Activated CD4-positive, alpha-beta T cell treated with anti-CD3 and anti-CD28 coated beads for 48 hours (primary cell): Measurements from ENCODE around the gene ZNF169.
"Not testable (repeated sequence)": the region's sequence is repeated elsewhere in the genome, so short reads cannot be mapped to it uniquely, and the experiment has no call there.

Source experiments
- DNase-seq: peaks from one replicate; pipeline ENCODE4 v3.0.0-alpha.2; 2020

Gene ZNF169

GRCh38 chr9:94287877-94288513, 28.9 kb downstream of the ZNF169 start:
- no peak for DNase-seq

- no peak for DNase-seq
These were observed 30.6 kb downstream of the ZNF169 start for GRCh38 chr9:94289691-94290090.

- no peak for DNase-seq
These were observed 40.0 kb downstream of the ZNF169 start for GRCh38 chr9:94298949-94299599.

GRCh38 chr9:94300470-94301301, 41.6 kb downstream of the ZNF169 start:
- no peak for DNase-seq

GRCh38 chr9:94301583-94301982, 42.5 kb downstream of the ZNF169 start:
- DNase-seq: no peak

- DNase-seq: no peak
These were observed 43.3 kb downstream of the ZNF169 start for GRCh38 chr9:94302426-94302825.

GRCh38 chr9:94303321-94303720, 44.2 kb downstream of the ZNF169 start:
- no peak for DNase-seq

- not testable (repeated sequence) for DNase-seq
These were observed 56.2 kb downstream of the ZNF169 start for GRCh38 chr9:94315034-94315984.

- not testable (repeated sequence) for DNase-seq
These were observed 57.1 kb downstream of the ZNF169 start for GRCh38 chr9:94316236-94316635.

- DNase-seq: not testable (repeated sequence)
These were observed 59.0 kb downstream of the ZNF169 start for GRCh38 chr9:94317949-94318657.

- DNase-seq: not testable (repeated sequence)
These were observed 63.3 kb downstream of the ZNF169 start for GRCh38 chr9:94322342-94322940.

GRCh38 chr9:94323153-94323798, 64.2 kb downstream of the ZNF169 start:
- DNase-seq: not testable (repeated sequence)

GRCh38 chr9:94325583-94325982, 66.5 kb downstream of the ZNF169 start:
- not testable (repeated sequence) for DNase-seq

GRCh38 chr9:94328544-94328943, 69.4 kb downstream of the ZNF169 start, which contains the start of gene NUTM2F:
TSS of gene NUTM2F (minus strand) at chr9:94328644. CDS start at chr9:94328623, 21 bp downstream.
- not testable (repeated sequence) for DNase-seq

GRCh38 chr9:94336445-94336844, 77.3 kb downstream of the ZNF169 start:
- DNase-seq: not testable (repeated sequence)

GRCh38 chr9:94338723-94339122, 79.6 kb downstream of the ZNF169 start:
- not testable (repeated sequence) for DNase-seq

GRCh38 chr9:94339657-94340056, 80.6 kb downstream of the ZNF169 start:
- not testable (repeated sequence) for DNase-seq

- not testable (repeated sequence) for DNase-seq
These were observed 81.7 kb downstream of the ZNF169 start for GRCh38 chr9:94340750-94341149.

GRCh38 chr9:94341703-94342102, 82.6 kb downstream of the ZNF169 start:
- DNase-seq: not testable (repeated sequence)

GRCh38 chr9:94347451-94347850, 88.4 kb downstream of the ZNF169 start:
- DNase-seq: not testable (repeated sequence)

- not testable (repeated sequence) for DNase-seq
These were observed 89.7 kb downstream of the ZNF169 start for GRCh38 chr9:94348754-94349153.
